Measurements from ENCODE around the gene PHF24. TPM values are rescaled to one million over a fixed set of nuclear protein-coding genes. Genes with fewer than 3 reads are reported as not detected.
"Not testable (repeated sequence)": the region's sequence is repeated elsewhere in the genome, so short reads cannot be mapped to it uniquely, and the experiment has no call there.

Gene PHF24
- under 1 TPM; 0.10 to 0.29 (median 0.21) TPM for polyA plus RNA-seq (ENCODE audit: insufficient read length in 4 of 4)

DNA sequence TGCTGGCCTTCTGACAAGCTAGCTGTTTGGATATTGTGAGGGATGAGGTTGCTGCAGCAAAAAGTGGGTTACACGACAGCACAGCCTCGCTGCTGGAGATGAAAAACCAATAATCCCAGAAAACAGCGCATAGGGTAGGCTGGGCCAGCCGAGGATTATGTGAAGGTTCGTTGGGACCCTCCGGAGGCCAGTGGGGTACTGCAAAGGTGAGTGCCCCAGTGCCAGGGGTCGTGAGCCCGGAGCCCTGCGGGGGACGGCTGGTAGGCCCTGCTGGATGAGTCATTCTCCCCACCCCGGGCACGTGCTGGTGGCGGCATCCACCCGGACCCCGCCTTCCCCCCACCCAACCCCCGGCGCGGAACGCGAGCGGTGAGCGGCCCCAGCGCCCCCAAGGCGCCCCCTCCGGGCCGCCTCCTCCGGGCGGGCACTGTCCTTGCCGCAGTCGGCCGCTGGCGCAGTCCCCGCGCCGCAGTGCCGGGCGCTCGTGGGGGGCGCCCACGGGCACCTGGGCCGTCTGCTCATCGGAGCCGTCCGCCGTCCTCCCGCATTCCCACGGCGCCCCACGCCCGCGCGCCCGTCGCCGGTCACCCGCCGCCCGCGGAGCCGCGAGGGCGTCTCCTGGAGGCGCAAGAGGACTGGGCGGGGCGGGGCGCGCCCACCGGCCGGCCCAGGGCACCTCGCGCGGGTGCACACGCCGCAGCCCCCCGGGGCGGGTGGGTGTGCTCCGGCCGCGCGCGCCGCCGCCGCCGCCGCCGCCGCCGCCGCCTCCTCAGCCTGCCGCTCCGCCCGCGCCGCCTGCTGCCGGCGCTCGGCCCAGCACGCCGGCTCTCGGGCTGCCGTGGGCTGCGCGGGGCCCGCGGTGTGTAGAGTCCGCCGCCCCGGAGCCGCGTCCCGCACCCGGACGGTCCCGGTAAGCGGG is at the start of gene PHF24:
TSS of gene PHF24 (plus strand) at position 794 of the 919 bp plus-strand sequence. CDS start 13,014 bp downstream, outside the sequence.
- DNase-seq (ENCODE audit: low read depth in 4 of 4, low spot score in 2 of 4), result peak in 1 of 4 donors; percentile 4

- DNase-seq (ENCODE audit: low read depth in 4 of 4, low spot score in 2 of 4), result no peak
Observed at GRCh38 chr9:34927061-34927460, 31.0 kb upstream of the PHF24 start.

- no peak for DNase-seq (ENCODE audit: low read depth in 4 of 4, low spot score in 2 of 4)
Observed at GRCh38 chr9:34928921-34929320, 29.2 kb upstream of the PHF24 start.

DNA sequence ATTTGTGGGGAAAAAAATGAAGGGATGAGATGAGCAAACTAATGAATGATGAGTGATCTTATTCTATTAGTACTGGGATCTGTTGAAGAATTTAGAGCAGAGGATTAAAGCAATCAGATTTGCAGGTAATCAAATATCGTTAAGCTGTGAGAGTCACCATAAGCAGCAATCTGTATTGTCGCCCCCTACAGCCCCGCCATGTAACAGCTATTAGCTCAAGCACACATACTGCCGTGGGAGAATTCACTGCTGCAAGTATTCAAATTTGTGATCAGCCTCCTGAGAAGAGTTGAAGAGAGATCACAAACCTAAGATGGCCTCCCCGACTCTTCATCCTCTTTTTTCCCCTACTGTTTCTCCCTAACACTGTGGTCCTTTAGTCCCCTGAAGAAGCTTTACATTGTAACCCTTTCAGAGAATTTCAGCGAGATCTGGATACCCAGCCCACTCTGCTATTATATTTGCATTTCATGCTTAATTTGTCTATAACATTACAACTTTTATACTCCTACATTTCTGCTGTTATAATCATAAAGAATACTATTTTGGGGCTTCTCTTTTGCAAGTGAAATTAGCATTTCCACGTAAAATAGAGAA is 28.5 kb upstream of the PHF24 start:
- DNase-seq (ENCODE audit: low read depth in 4 of 4, low spot score in 2 of 4), result peak in 1 of 4 donors; percentile 7

DNA sequence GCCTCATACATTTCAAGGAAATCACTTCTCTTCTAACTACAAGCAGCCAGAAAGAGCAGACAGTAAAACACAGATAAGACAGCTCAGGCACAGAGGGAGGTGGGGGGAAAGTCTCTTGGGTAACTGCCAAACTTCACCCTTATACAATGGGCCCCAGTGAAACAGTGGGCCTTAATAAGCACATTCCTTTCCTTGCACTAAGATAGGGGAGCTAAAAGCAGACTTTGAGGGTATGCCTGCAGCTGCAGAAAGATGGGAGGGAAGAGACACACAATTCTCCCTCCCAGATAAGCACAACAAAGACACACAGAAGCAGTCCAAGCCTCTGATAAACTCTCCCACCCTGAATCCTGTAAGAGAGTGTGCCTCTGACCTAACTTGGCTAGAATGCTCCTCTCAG is 18.1 kb upstream of the PHF24 start:
- not testable (repeated sequence) for DNase-seq (ENCODE audit: low read depth in 4 of 4, low spot score in 2 of 4)

DNA sequence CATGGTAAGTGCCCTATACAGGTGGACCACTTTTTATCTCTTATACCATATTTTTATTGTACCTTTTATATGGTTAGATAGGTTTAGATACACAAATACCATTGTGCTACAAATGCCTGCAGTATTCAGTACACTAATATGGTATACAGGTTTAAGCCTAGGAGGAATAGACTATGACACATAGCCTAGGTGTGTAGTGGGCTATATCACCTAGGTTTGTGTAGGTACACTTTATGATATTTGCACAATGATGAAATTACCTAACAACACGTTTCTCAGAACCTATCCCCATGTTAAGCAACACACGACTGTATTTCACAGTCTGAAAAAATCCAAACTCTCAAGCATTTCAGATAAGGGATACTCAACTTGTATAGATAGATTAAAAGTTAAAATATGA is 9.6 kb upstream of the PHF24 start:
- DNase-seq (ENCODE audit: low read depth in 4 of 4, low spot score in 2 of 4), result no peak

- DNase-seq (ENCODE audit: low read depth in 4 of 4, low spot score in 2 of 4), result no peak
Observed at GRCh38 chr9:34954225-34954624, 3.9 kb upstream of the PHF24 start.

DNA sequence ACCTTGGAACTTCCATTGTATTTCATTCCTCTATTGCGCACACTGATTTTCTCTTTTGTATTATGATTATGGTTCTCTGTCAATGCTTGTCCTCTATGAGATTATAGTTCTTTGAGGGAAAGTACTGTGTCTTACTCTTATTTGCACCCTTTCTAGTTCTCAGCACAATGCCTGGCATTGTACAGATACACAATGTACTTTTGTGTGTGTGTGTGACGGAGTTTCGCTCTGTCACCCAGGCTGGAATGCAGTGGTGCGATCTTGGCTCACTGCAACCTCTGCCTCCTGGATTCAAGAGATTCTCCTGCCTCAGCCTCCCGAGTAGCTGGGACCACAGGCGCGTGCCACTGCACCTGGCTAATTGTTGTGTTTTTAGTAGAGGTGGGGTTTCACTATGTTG is 2.0 kb upstream of the PHF24 start:
- not testable (repeated sequence) for DNase-seq (ENCODE audit: low read depth in 4 of 4, low spot score in 2 of 4)

DNA sequence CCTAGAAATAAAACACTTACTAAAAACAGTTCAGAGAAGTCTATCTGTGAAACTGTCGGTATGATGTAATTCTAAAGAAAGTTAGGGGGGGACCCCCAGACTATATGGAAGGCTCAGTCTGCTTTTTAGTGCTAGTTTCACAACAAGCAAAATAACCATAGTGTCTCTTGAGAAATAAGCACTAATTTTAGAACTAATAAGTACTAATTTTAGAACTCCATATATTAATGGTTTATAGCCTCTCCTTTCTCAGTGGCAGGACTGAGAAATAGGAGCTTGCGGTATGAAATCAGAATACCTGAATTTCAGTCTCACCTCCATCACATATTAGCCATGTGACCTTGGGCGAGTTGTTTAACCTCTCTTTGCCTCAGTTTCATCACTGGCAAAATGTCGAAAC is 1.4 kb upstream of the PHF24 start:
- no peak for DNase-seq (ENCODE audit: low read depth in 4 of 4, low spot score in 2 of 4)

DNA sequence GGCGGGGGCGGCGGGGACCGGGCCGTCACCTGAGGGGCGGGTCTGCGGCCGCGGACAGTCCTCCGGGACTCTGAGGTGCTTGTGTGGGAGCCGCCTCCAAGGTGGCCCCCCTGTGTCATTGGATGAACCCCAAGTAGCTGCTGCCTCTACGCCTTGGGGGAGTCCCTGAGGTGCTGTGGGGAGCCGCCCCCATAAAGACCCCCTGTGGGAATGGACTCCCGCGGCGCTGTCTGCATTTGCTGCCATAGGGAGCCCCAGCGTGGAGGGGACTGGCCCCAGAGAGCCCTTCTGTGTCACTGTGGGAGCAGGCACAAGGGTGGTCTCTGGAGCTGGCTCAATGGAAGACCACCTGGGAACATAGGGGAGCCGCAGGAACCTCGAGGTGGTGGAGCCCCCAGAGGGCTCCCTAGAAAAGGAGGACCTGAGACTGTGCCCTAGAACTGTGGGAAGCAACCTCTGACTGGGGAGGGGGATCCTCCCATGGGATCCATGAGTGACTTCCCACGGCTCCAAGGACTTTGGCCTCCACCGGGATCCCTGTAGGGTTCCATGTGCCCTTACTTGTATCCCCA is 412 bp downstream of the PHF24 start:
- no peak for DNase-seq (ENCODE audit: low read depth in 4 of 4, low spot score in 2 of 4)

- no peak for DNase-seq (ENCODE audit: low read depth in 4 of 4, low spot score in 2 of 4)
Observed at GRCh38 chr9:34959461-34959860, 1.4 kb downstream of the PHF24 start.

- no peak for DNase-seq (ENCODE audit: low read depth in 4 of 4, low spot score in 2 of 4)
Observed at GRCh38 chr9:34961574-34962490, 3.7 kb downstream of the PHF24 start.

GRCh38 chr9:34962546-34962945 is 4.5 kb downstream of the PHF24 start:
- DNase-seq (ENCODE audit: low read depth in 4 of 4, low spot score in 2 of 4), result no peak

DNA sequence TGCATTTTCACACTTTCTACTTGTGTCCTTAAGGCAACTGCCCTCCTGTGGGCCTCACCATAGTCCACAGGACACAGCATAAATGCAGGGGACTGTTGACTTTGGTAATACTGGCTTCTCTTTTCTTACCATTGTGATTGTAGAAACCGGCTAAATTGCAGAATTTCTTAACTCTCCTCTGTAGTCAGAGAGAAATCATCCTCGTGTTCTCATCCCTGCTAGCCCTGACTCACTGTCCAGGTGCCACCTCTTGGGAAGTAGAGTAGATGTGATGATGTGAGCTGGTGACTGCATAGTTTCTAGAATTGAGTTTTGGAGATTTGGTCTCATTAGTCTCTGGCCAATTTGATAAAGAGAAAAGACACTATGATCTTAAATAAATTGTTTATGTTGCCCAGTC is 5.5 kb downstream of the PHF24 start:
- DNase-seq (ENCODE audit: low read depth in 4 of 4, low spot score in 2 of 4), result no peak

- DNase-seq (ENCODE audit: low read depth in 4 of 4, low spot score in 2 of 4), result no peak
Observed at GRCh38 chr9:34964458-34964857, 6.4 kb downstream of the PHF24 start.

DNA sequence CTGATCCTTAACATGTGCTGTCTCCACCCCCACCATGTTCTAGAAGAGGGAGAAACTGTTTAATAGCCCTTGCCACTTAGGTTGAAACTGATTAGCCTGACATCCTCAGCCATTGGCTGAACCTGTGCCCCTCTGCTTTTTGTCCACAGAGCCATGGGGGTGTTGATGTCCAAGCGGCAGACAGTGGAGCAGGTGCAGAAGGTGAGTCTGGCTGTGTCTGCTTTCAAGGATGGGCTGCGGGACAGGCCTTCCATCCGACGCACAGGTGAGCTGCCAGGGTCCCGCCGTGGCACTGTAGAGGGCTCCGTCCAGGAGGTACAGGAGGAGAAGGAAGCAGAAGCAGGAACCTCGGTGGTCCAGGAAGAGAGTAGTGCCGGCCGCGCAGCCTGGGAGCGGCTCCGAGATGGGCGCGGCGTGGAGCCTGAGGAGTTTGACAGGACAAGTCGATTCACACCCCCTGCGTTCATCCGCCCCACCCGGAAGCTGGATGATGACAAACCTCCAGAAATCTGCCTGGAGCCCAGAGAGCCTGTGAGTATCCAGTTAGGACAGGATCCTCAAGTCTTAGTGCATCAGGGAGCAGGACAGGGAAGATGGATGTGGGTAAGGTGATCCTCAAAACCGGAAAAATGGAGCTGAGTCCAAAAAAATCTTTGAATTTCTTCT is 13.2 kb downstream of the PHF24 start:
- DNase-seq (ENCODE audit: low read depth in 4 of 4, low spot score in 2 of 4), result no peak

GRCh38 chr9:34974664-34975063 is 16.6 kb downstream of the PHF24 start:
- no peak for DNase-seq (ENCODE audit: low read depth in 4 of 4, low spot score in 2 of 4)

GRCh38 chr9:34976441-34976840 is 18.4 kb downstream of the PHF24 start:
- DNase-seq (ENCODE audit: low read depth in 4 of 4, low spot score in 2 of 4), result no peak

GRCh38 chr9:34976992-34977391 is 18.9 kb downstream of the PHF24 start:
- DNase-seq (ENCODE audit: low read depth in 4 of 4, low spot score in 2 of 4), result no peak

DNA sequence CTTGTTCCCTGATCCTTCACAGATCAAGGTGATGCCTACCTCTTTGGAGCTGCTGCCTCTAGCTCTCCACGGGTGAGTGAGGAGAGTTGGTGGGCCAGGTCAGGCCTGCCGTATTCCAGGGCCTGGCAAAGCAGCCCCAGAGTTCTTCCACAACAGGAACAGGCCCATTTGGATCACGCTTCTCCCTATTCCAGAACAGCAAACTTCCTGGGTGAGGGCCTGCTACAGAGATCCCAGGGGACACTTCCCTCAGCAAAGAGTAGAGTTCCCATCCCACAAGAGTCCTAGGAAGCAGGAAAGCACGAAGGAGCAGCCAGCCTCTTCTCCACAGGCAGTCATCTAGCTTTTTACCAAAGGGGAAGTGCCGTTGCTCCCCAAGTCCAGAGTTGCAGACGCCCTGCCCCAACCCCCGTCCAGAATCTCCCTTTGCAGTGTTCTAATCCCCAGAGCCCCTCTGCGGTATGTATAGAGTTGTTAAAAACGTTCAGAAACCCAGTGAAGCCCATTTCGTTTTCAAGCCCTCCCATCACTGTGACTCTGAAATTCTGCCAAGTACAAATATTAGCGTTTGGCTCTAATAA is 22.2 kb downstream of the PHF24 start:
- DNase-seq (ENCODE audit: low read depth in 4 of 4, low spot score in 2 of 4), result no peak

All from left renal cortex interstitium (tissue), 4 donors.